Kidney (tissue), 14 donors: Measurements from ENCODE around the gene UPK1A. TPM values are rescaled to one million over a fixed set of nuclear protein-coding genes. Genes with fewer than 3 reads are reported as not detected.

ENCODE experiments used
- DNase-seq, 5 donors: peaks; one replicate each; pipeline ENCODE4 v3.0.0-alpha.2; 2013 to 2020
- FAIRE-seq: peaks from 2 replicates; lab custom pipeline; 2012; peaks lifted over from hg19 to GRCh38; lab: Jason Lieb, UNC
- H3K27ac ChIP-seq, 2 donors: one replicate each; pipeline ENCODE4 v1.7.0; 2013; ENCODE audit warnings: low read depth in 2 of 2, low read length in 2 of 2, inconsistent platforms in 1 of 2
- H3K27me3 ChIP-seq: one replicate; pipeline ENCODE4 v1.7.1; 2013; ENCODE audit warnings: low read length, inconsistent platforms; ENCODE audit not compliant: control insufficient read depth, insufficient read depth
- H3K36me3 ChIP-seq, 3 donors: one replicate each; pipeline versions ENCODE4 v1.7.0 to v1.7.1; 2013; ENCODE audit warnings: low read length in 3 of 3, control low read depth in 1 of 3, inconsistent platforms in 1 of 3; ENCODE audit not compliant: insufficient read depth in 3 of 3, control insufficient read depth in 2 of 3
- H3K4me1 ChIP-seq, 3 donors: one replicate each; pipeline versions ENCODE4 v1.7.0 to v1.7.1; 2013; ENCODE audit warnings: low read length in 3 of 3, inconsistent platforms in 1 of 3, low read depth in 1 of 3; ENCODE audit not compliant: control insufficient read depth in 2 of 3, insufficient read depth in 2 of 3
- H3K4me3 ChIP-seq, 3 donors: one replicate each; pipeline versions ENCODE4 v1.7.0 to v1.8.1; 2013; ENCODE audit warnings: low read length in 3 of 3, control low read depth in 1 of 3, inconsistent platforms in 1 of 3
- H3K9ac ChIP-seq, 3 donors: one replicate each; pipeline versions ENCODE4 v1.7.0 to v1.7.1; 2013; ENCODE audit warnings: low read length in 3 of 3, control low read depth in 1 of 3, inconsistent platforms in 1 of 3
- H3K9me3 ChIP-seq, 3 donors: one replicate each; pipeline versions ENCODE4 v1.7.0 to v1.7.1; 2013; ENCODE audit warnings: low read length in 3 of 3, control low read depth in 1 of 3, inconsistent platforms in 1 of 3; ENCODE audit not compliant: control insufficient read depth in 2 of 3, insufficient read depth in 1 of 3
- intact Hi-C: fragments of 100-400 bp; cut with DNase I; formaldehyde crosslinking; loops from one replicate; pipeline ENCODE4 v1.11.1; 2022
- polyA plus RNA-seq: library from polyadenylated mRNA; stranded (reverse); fragments of 350-450 nt; fragmentation: Illumina TruSeq; extraction: RNeasy Lipid Tissue Mini Kit (QIAGEN cat#74804); gene quantifications from one replicate; pipeline ENCODE4 v1.2.3, GENCODE V29; 2014; ENCODE audit warnings: low read depth, low replicate concordance; ENCODE audit not compliant: insufficient read depth
- total RNA-seq: library from RNA; stranded (reverse); fragmentation: NEBNext Ultra II Directional; extraction: Animal tissue kit (Norgen Biotek cat#: 25700); gene quantifications from one replicate; pipeline ENCODE4 v1.2.1, GENCODE V29; 2021
- TF ChIP-seq, protein P1 (sequence below): IDR thresholded peaks from 3 replicates; pipeline ENCODE4 v1.5.1; 2012; ENCODE audit warnings: mild to moderate bottlenecking, moderate library complexity, borderline replicate concordance; ENCODE audit not compliant: insufficient read depth; ENCODE audit errors: extremely low read depth
- donor health status: control.
- donor health status: control.
- donor health status: control.
- donor health status: control.
- donor health status: control.
- donor health status: DM: yes; HTN: yes; CAD: no.
- donor health status: Normal renal cell carcinoma (clear cell type).

Gene UPK1A
- total and polyA plus RNA-seq, 2 donors from 2014 or later = 0.32 TPM; not detected in 1

DNA sequence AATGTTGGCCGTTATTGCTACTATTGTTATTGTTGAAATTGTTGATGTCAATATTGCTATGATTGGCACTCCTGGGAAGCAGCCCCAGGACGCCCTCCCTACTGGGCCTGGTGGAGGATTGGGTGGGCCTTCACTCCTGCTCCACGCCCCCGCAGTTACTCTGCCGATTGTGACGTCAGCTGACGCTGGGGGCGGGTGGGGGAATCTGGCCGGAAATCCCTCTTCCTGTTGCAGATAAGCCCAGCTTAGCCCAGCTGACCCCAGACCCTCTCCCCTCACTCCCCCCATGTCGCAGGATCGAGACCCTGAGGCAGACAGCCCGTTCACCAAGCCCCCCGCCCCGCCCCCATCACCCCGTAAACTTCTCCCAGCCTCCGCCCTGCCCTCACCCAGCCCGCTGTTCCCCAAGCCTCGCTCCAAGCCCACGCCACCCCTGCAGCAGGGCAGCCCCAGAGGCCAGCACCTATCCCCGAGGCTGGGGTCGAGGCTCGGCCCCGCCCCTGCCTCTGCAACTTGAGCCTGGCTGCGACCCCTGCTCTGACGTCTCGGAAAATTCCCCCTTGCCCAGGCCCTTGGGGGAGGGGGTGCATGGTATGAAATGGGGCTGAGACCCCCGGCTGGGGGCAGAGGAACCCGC, 24.7 kb upstream of the UPK1A start, which contains the start of gene ETV2:
ETV2 (plus strand) TSS at position 231 of the 637 bp plus-strand sequence. CDS start 716 bp downstream, outside the sequence.
- TF ChIP-seq, protein P1, sequence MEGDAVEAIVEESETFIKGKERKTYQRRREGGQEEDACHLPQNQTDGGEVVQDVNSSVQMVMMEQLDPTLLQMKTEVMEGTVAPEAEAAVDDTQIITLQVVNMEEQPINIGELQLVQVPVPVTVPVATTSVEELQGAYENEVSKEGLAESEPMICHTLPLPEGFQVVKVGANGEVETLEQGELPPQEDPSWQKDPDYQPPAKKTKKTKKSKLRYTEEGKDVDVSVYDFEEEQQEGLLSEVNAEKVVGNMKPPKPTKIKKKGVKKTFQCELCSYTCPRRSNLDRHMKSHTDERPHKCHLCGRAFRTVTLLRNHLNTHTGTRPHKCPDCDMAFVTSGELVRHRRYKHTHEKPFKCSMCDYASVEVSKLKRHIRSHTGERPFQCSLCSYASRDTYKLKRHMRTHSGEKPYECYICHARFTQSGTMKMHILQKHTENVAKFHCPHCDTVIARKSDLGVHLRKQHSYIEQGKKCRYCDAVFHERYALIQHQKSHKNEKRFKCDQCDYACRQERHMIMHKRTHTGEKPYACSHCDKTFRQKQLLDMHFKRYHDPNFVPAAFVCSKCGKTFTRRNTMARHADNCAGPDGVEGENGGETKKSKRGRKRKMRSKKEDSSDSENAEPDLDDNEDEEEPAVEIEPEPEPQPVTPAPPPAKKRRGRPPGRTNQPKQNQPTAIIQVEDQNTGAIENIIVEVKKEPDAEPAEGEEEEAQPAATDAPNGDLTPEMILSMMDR = no peak
- H3K27ac ChIP-seq = no peak within 1 kb of the TSS
- peaks cover 0 to 8% (median 0%) of the 10 kb centered on the region in 3 donors for H3K4me1 ChIP-seq
- H3K27me3 ChIP-seq = no peaks in the 10 kb centered on the region
- FAIRE-seq (no peak), DNase-seq (peak in 4 of 5 donors; percentile 37 to 81 (median 66))
- H3K36me3 ChIP-seq = peaks cover 0 to 9% (median 9%) of the 10 kb centered on the region in 3 donors
- no peak within 1 kb of the TSS for H3K9ac ChIP-seq
- intact Hi-C loops = no loop called here
- no peaks in the 10 kb centered on the region for H3K9me3 ChIP-seq
- no peak within 1 kb of the TSS for H3K4me3 ChIP-seq

GRCh38 chr19:35642312-35642711, 24.0 kb upstream of the UPK1A start:
- no peaks in the 10 kb centered on the region for H3K9me3 ChIP-seq
- intact Hi-C loops = no loop called here
- FAIRE-seq (no peak), DNase-seq (no peak)
- H3K4me3 ChIP-seq = no peak overlapping the region
- TF ChIP-seq, protein P1 = no peak
- no peak overlapping the region for H3K9ac ChIP-seq
- no peaks in the 10 kb centered on the region for H3K27me3 ChIP-seq
- peaks cover 0 to 8% (median 0%) of the 10 kb centered on the region in 3 donors for H3K4me1 ChIP-seq
- no peak overlapping the region for H3K27ac ChIP-seq
- H3K36me3 ChIP-seq = peaks cover 0 to 3% (median 2%) of the 10 kb centered on the region in 3 donors

- DNase-seq = peak in 2 of 5 donors; percentile 30 to 80
- Histone ChIP-seq H3K27ac (peak overlapping the region; percentile 51 to 60), H3K4me3 (peak overlapping the region in 2 of 3 donors; percentile 23 to 86), H3K9ac (peak overlapping the region in 1 of 3 donors; percentile 58), H3K4me1 (peaks cover 0 to 10% (median 0%) of the 10 kb centered on the region in 3 donors), H3K27me3 (no peaks in the 10 kb centered on the region), H3K36me3 (peaks cover 0 to under 1% (median 0%) of the 10 kb centered on the region in 3 donors), H3K9me3 (no peaks in the 10 kb centered on the region)
- TF ChIP-seq, protein P1 = no peak
- intact Hi-C loops = no loop called here
- FAIRE-seq = no peak
These were observed 23.5 kb upstream of the UPK1A start for GRCh38 chr19:35642798-35643254.
